Measurements from ENCODE around the gene DAGLA. TPM values are rescaled to one million over a fixed set of nuclear protein-coding genes. Genes with fewer than 3 reads are reported as not detected.

DAGLA gene
- total RNA-seq, 4 donors from 2014 or later = 11.9 to 31.4 (median 17.0) TPM

- 85% methylated on average over 27 of the region's 31 CpGs; no CpG with 5 or more reads in 1 of the 2 donors for WGBS, 2 donors (ENCODE audit: low coverage in 1 of 2)
- H3K4me3 ChIP-seq = no peak overlapping the region
These were observed 74.6 kb downstream of the DAGLA start for GRCh38 chr11:61754534-61755482.

GRCh38 chr11:61756147-61756451 is 75.9 kb downstream of the DAGLA start:
- Histone ChIP-seq H3K4me3 (no peak overlapping the region), H3K9me3 (no peaks in the 10 kb centered on the region), H3K4me1 (peaks cover 7 to 32% (median 26%) of the 10 kb centered on the region in 4 donors), H3K36me3 (no peaks in the 10 kb centered on the region), H3K27ac (peak overlapping the region in 2 of 4 donors; percentile 49 to 70), H3K27me3 (peaks cover 14% of the 10 kb centered on the region)
- in situ Hi-C loops (cut with MboI; ENCODE audit: low pct_ligation_motif_present in 1 of 4, low pct_unique_long_range_greater_than_20kb in 1 of 4, low sequenced_read_pairs in 3 of 4) (no loop called here), intact Hi-C loops (cut with DNase I; ENCODE audit: low total_unique reads) (no loop called here)
- no peak for TF ChIP-seq POLR2AphosphoS5 (IDR thresholded peaks at IDR 0.05)
- no peak for TF ChIP-seq POLR2A (IDR thresholded peaks at IDR 0.05)
- DNase-seq = no peak
- 58% methylated on average over 4 of the region's 4 CpGs; no CpG with 5 or more reads in 1 of the 2 donors for WGBS, 2 donors (ENCODE audit: low coverage in 1 of 2)

More at GRCh38 chr11:61754534-61755482, 74.6 kb downstream of the DAGLA start:
- Histone ChIP-seq H3K4me1 (peaks cover 7 to 32% (median 26%) of the 10 kb centered on the region in 4 donors), H3K9me3 (no peaks in the 10 kb centered on the region), H3K36me3 (no peaks in the 10 kb centered on the region), H3K27ac (no peak overlapping the region), H3K27me3 (peaks cover 14% of the 10 kb centered on the region)
- in situ Hi-C loops (cut with MboI; ENCODE audit: low pct_ligation_motif_present in 1 of 4, low pct_unique_long_range_greater_than_20kb in 1 of 4, low sequenced_read_pairs in 3 of 4) = no loop called here
- no peak for DNase-seq
- intact Hi-C loops (cut with DNase I; ENCODE audit: low total_unique reads) = no loop called here
- TF ChIP-seq CTCF (IDR thresholded peaks at IDR 0.05) (no peak), POLR2AphosphoS5 (IDR thresholded peaks at IDR 0.05) (no peak), POLR2A (IDR thresholded peaks at IDR 0.05) (no peak), EP300 (IDR thresholded peaks at IDR 0.05; ENCODE audit: low read depth) (no peak)

GRCh38 chr11:61756452-61757212 is 76.4 kb downstream of the DAGLA start:
- no peak for TF ChIP-seq CTCF (IDR thresholded peaks at IDR 0.05)
- TF ChIP-seq POLR2AphosphoS5 (IDR thresholded peaks at IDR 0.05) = no peak
- TF ChIP-seq POLR2A (IDR thresholded peaks at IDR 0.05) = no peak
- no peak for TF ChIP-seq EP300 (IDR thresholded peaks at IDR 0.05; ENCODE audit: low read depth)
- H3K27me3 ChIP-seq = peaks cover 14% of the 10 kb centered on the region
- H3K27ac ChIP-seq = peak overlapping the region in 2 of 4 donors; percentile 49 to 70
- no peak overlapping the region for H3K4me3 ChIP-seq
- WGBS, 2 donors (ENCODE audit: low coverage in 1 of 2) = 49% methylated on average over 9 of the region's 9 CpGs; no CpG with 5 or more reads in 1 of the 2 donors
- no peaks in the 10 kb centered on the region for H3K9me3 ChIP-seq
- in situ Hi-C loops (cut with MboI; ENCODE audit: low pct_ligation_motif_present in 1 of 4, low pct_unique_long_range_greater_than_20kb in 1 of 4, low sequenced_read_pairs in 3 of 4) = no loop called here
- no peaks in the 10 kb centered on the region for H3K36me3 ChIP-seq
- H3K4me1 ChIP-seq = peaks cover 7 to 32% (median 26%) of the 10 kb centered on the region in 4 donors
- intact Hi-C loops (cut with DNase I; ENCODE audit: low total_unique reads) = no loop called here
- peak; percentile 77 for DNase-seq

GRCh38 chr11:61757213-61757862 is 77.1 kb downstream of the DAGLA start:
- TF ChIP-seq CTCF (IDR thresholded peaks at IDR 0.05) (no peak), POLR2A (IDR thresholded peaks at IDR 0.05) (no peak), POLR2AphosphoS5 (IDR thresholded peaks at IDR 0.05) (no peak), EP300 (IDR thresholded peaks at IDR 0.05; ENCODE audit: low read depth) (no peak)
- no peak for DNase-seq
- H3K4me1 ChIP-seq = peaks cover 3 to 27% (median 22%) of the 10 kb centered on the region in 4 donors
- intact Hi-C loops (cut with DNase I; ENCODE audit: low total_unique reads) = no loop called here
- H3K27me3 ChIP-seq = peaks cover 9% of the 10 kb centered on the region
- 74% methylated on average over 15 of the region's 15 CpGs; no CpG with 5 or more reads in 1 of the 2 donors for WGBS, 2 donors (ENCODE audit: low coverage in 1 of 2)
- H3K36me3 ChIP-seq = no peaks in the 10 kb centered on the region
- H3K27ac ChIP-seq = peak overlapping the region in 1 of 4 donors; percentile 70
- no peak overlapping the region for H3K4me3 ChIP-seq
- in situ Hi-C loops (cut with MboI; ENCODE audit: low pct_ligation_motif_present in 1 of 4, low pct_unique_long_range_greater_than_20kb in 1 of 4, low sequenced_read_pairs in 3 of 4) = no loop called here
- no peaks in the 10 kb centered on the region for H3K9me3 ChIP-seq
